Posterior cingulate gyrus (tissue), 11 donors: ENCODE data around the gene RBM43.
"Not testable (repeated sequence)": the region's sequence is repeated elsewhere in the genome, so short reads cannot be mapped to it uniquely, and the experiment has no call there.

Source experiments
- DNase-seq, 10 donors: peaks; one replicate each; pipeline versions ENCODE4 v3.0.0 to v3.0.0-alpha.2; 2020 to 2021; ENCODE audit warnings: mixed read lengths in 3 of 10
- intact Hi-C: fragments of 100-400 bp; cut with DNase I; formaldehyde crosslinking; loops from one replicate; pipeline ENCODE4 v1.15.1; 2023

The RBM43 gene

GRCh38 chr2:151233760-151234159, 27.9 kb downstream of the RBM43 start:
- intact Hi-C loops, DNase-seq: not testable (repeated sequence)

- intact Hi-C loops, result not testable (repeated sequence)
These were observed 28.4 kb downstream of the RBM43 start for GRCh38 chr2:151233288-151233687.

GRCh38 chr2:151230627-151231140, 31.0 kb downstream of the RBM43 start:
- no peak for DNase-seq
- intact Hi-C loops, result no loop called here

More at GRCh38 chr2:151233288-151233687, 28.4 kb downstream of the RBM43 start:
- DNase-seq, result not testable (repeated sequence)

GRCh38 chr2:151228847-151229512, 32.7 kb downstream of the RBM43 start:
- intact Hi-C loops, result no loop called here
- DNase-seq, result no peak

- intact Hi-C loops, result no loop called here
- DNase-seq, result no peak
These were observed 44.3 kb downstream of the RBM43 start for GRCh38 chr2:151217343-151217742.

GRCh38 chr2:151207100-151207499, 54.6 kb downstream of the RBM43 start:
- intact Hi-C loops, result no loop called here
- no peak for DNase-seq

- intact Hi-C loops, result no loop called here
- no peak for DNase-seq
These were observed 55.2 kb downstream of the RBM43 start for GRCh38 chr2:151206446-151206968.

- no peak for DNase-seq
- intact Hi-C loops, result no loop called here
These were observed 56.1 kb downstream of the RBM43 start for GRCh38 chr2:151205571-151205970.

- DNase-seq, result no peak
- intact Hi-C loops, result no loop called here
These were observed 56.9 kb downstream of the RBM43 start for GRCh38 chr2:151204756-151205155.

- intact Hi-C loops, result no loop called here
- no peak for DNase-seq
These were observed 60.8 kb downstream of the RBM43 start for GRCh38 chr2:151200844-151201243.

- intact Hi-C loops, result no loop called here
- no peak for DNase-seq
These were observed 61.4 kb downstream of the RBM43 start for GRCh38 chr2:151200277-151200676.

GRCh38 chr2:151198645-151199044, 63.0 kb downstream of the RBM43 start:
- no peak for DNase-seq
- intact Hi-C loops, result no loop called here
